Keratinocyte (primary cell): ENCODE data around the gene KCNMA1.

ENCODE experiments used
- CTCF ChIP-seq, 3 experiments: IDR thresholded peaks in 1 of 3; conservative IDR thresholded peaks in 1 of 3; optimal IDR thresholded peaks in 1 of 3; 2 replicates in 2 of 3; 3 replicates in 1 of 3; pipeline versions ENCODE3 to v1.5.1; 2011; ENCODE audit warnings: low read length in 3 of 3, mild to moderate bottlenecking in 3 of 3, moderate library complexity in 2 of 3, control low read depth in 1 of 3, inconsistent platforms in 1 of 3; ENCODE audit not compliant: insufficient read depth in 2 of 3; ENCODE audit errors: extremely low read depth in 1 of 3
- EZH2 ChIP-seq: IDR thresholded peaks from one replicate; pipeline ENCODE4 v1.6.1; 2012; ENCODE audit warnings: inconsistent platforms, mild to moderate bottlenecking, low read length, moderate library complexity

GRCh38 chr10:77297393-77297739, 340.2 kb downstream of the KCNMA1 start:
- TF ChIP-seq CTCF (optimal IDR thresholded peaks at IDR 0.05 in 1 of 3, IDR thresholded peaks at IDR 0.05 in 1 of 3, conservative IDR thresholded peaks at IDR 0.05 in 1 of 3; ENCODE audit: extremely low read depth in 1 of 3, insufficient read depth in 2 of 3, low read length in 3 of 3), result no peak
- TF ChIP-seq EZH2, result no peak
